Ovary (tissue), 3 donors: ENCODE results near the gene SMAP1.

Experiments
- CTCF ChIP-seq, 3 donors: fragments of 450-650 bp in 2 of 3; fragments of 200-600 bp in 1 of 3; IDR thresholded peaks; one replicate each; pipeline versions ENCODE4 v1.5.1 to v1.8.0; 2016 to 2022; ENCODE audit warnings: antibody characterized with exemption in 3 of 3, mild to moderate bottlenecking in 1 of 3
- POLR2A ChIP-seq: fragments of 450-650 bp; IDR thresholded peaks from one replicate; pipeline ENCODE4 v1.6.1; 2017; ENCODE audit warnings: antibody characterized with exemption, mild to moderate bottlenecking, moderate library complexity
- donor health status: DM: no; HTN: no; CAD: no.

DNA sequence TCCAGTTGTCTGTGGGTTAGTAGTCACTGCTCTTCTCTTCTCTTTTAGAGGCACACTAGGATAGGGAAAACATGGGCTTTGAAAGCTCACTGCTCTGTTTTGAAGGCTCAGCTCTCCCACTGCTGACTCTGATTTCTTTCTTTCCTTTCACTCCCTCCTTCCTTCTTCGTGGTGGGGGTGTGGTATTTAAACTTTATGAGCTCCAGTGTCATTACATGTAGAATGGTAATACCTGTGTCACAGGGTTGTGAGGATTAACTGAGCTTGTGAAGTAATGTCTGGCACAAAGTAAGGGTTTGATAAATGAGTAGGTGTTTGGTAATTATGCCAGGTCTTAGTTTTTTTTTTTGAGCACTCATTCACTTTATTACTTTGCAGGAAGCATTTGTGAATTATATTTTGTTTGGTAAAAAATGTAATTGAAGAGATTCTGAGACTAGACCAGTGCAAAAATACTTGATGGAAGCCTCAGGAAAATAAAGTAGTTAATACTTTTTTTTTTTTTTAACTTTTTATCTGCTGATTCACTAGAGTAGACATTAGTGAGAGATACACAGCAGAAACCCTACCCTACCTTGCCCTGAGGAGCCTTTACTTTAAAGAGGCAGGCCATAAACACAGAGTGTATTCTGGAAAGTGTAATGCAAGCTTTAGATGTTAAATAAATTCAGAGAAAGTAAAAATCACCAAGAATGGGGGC is 17.3 kb downstream of the SMAP1 start:
- TF ChIP-seq CTCF (IDR thresholded peaks at IDR 0.05) (no peak), POLR2A (no peak)
